ENCODE data around the gene APOBEC3B. TPM values are rescaled to one million over a fixed set of nuclear protein-coding genes. Genes with fewer than 3 reads are reported as not detected.
A peak's percentile ranks its signal among the peaks of the same experiment; 100 is the strongest.
"Not testable (repeated sequence)": the region's sequence is repeated elsewhere in the genome, so short reads cannot be mapped to it uniquely, and the experiment has no call there.

Gene APOBEC3B
- total RNA-seq, 1 donor from 2014 or later: not detected

- Histone ChIP-seq H3K36me3 (ENCODE audit: control insufficient read depth, insufficient read depth, low read length) (no peaks in the 10 kb centered on the region), H3K4me3 (ENCODE audit: low read depth, low read length) (no peak overlapping the region), H3K27me3 (ENCODE audit: control insufficient read depth, insufficient read depth, low read length) (peaks cover 2% of the 10 kb centered on the region)
- no peak for TF ChIP-seq CTCF (IDR thresholded peaks at IDR 0.05; ENCODE audit: insufficient read depth, low read length, severe bottlenecking)
- FAIRE-seq (no peak), DNase-seq (ENCODE audit: low read depth) (no peak)
Measured at GRCh38 chr22:38972558-38972957, 9.6 kb upstream of the APOBEC3B start.

- DNase-seq (ENCODE audit: low read depth): peak; percentile 29
- Histone ChIP-seq H3K27me3 (ENCODE audit: control insufficient read depth, insufficient read depth, low read length) (peaks cover 2% of the 10 kb centered on the region), H3K36me3 (ENCODE audit: control insufficient read depth, insufficient read depth, low read length) (no peaks in the 10 kb centered on the region), H3K4me3 (ENCODE audit: low read depth, low read length) (no peak overlapping the region)
- TF ChIP-seq CTCF (IDR thresholded peaks at IDR 0.05; ENCODE audit: insufficient read depth, low read length, severe bottlenecking): peak; percentile 93
- FAIRE-seq: no peak
Measured at GRCh38 chr22:38973289-38974169, 8.6 kb upstream of the APOBEC3B start.

GRCh38 chr22:38974170-38974825, 7.8 kb upstream of the APOBEC3B start:
- DNase-seq (ENCODE audit: low read depth) (no peak), FAIRE-seq (no peak)
- peaks cover 2% of the 10 kb centered on the region for H3K27me3 ChIP-seq (ENCODE audit: control insufficient read depth, insufficient read depth, low read length)
- TF ChIP-seq CTCF (IDR thresholded peaks at IDR 0.05; ENCODE audit: insufficient read depth, low read length, severe bottlenecking): no peak
- no peaks in the 10 kb centered on the region for H3K36me3 ChIP-seq (ENCODE audit: control insufficient read depth, insufficient read depth, low read length)
- H3K4me3 ChIP-seq (ENCODE audit: low read depth, low read length): no peak overlapping the region

GRCh38 chr22:38974826-38975175, 7.3 kb upstream of the APOBEC3B start:
- DNase-seq (ENCODE audit: low read depth) (no peak), FAIRE-seq (no peak)
- H3K36me3 ChIP-seq (ENCODE audit: control insufficient read depth, insufficient read depth, low read length): no peaks in the 10 kb centered on the region
- TF ChIP-seq CTCF (IDR thresholded peaks at IDR 0.05; ENCODE audit: insufficient read depth, low read length, severe bottlenecking): no peak
- no peak overlapping the region for H3K4me3 ChIP-seq (ENCODE audit: low read depth, low read length)
- H3K27me3 ChIP-seq (ENCODE audit: control insufficient read depth, insufficient read depth, low read length): peaks cover 2% of the 10 kb centered on the region

- not testable (repeated sequence) for H3K36me3 ChIP-seq (ENCODE audit: control insufficient read depth, insufficient read depth, low read length); DNase-seq (ENCODE audit: low read depth); FAIRE-seq
Measured at GRCh38 chr22:38977289-38977688, 4.9 kb upstream of the APOBEC3B start.

GRCh38 chr22:38980587-38980986, 1.6 kb upstream of the APOBEC3B start:
- not testable (repeated sequence) for H3K4me3 ChIP-seq (ENCODE audit: low read depth, low read length); H3K27me3 ChIP-seq (ENCODE audit: control insufficient read depth, insufficient read depth, low read length); DNase-seq (ENCODE audit: low read depth); H3K36me3 ChIP-seq (ENCODE audit: control insufficient read depth, insufficient read depth, low read length); FAIRE-seq

More at GRCh38 chr22:38977289-38977688, 4.9 kb upstream of the APOBEC3B start:
- H3K27me3 ChIP-seq (ENCODE audit: control insufficient read depth, insufficient read depth, low read length); H3K4me3 ChIP-seq (ENCODE audit: low read depth, low read length): not testable (repeated sequence)

Data from bronchial epithelial cell (primary cell).